Spleen (tissue), 7 donors: ENCODE results near the gene USP35.

ENCODE experiments used
- CTCF ChIP-seq, 11 experiments: fragments of 200-600 bp in 7 of 11; fragments of 450-650 bp in 4 of 11; sonication (generic) in 4 of 11; IDR thresholded peaks in 8 of 11; conservative IDR thresholded peaks in 3 of 11; 1 replicate in 7 of 11; 2 replicates in 4 of 11; pipeline versions ENCODE4 v1.4.0 to v1.8.0; 2016 to 2021; ENCODE audit warnings: antibody characterized with exemption in 11 of 11, inconsistent platforms in 4 of 11, mild to moderate bottlenecking in 1 of 11
- POLR2AphosphoS5 ChIP-seq, 3 donors: sonication (generic); formaldehyde crosslinking; IDR thresholded peaks; one replicate each; pipeline ENCODE4 v1.5.1; 2017; ENCODE audit warnings: antibody characterized with exemption in 3 of 3
- donor health status: DM: no; HTN: no; CAD: no; lungs with moderate emphysema.
- donor health status: DM: no; HTN: no; CAD: no.
- donor health status: DM: no; HTN: no; CAD: no.

GRCh38 chr11:78200061-78200460 lies 11.3 kb downstream of the USP35 start:
- TF ChIP-seq CTCF (IDR thresholded peaks at IDR 0.05 in 8 of 11, conservative IDR thresholded peaks at IDR 0.05 in 3 of 11) = no peak
- no peak for TF ChIP-seq POLR2AphosphoS5 (IDR thresholded peaks at IDR 0.05)
